Caki2 (cell line): ENCODE data around the gene CCR7. TPM values are rescaled to one million over a fixed set of nuclear protein-coding genes. Genes with fewer than 3 reads are reported as not detected.

Experiments used
- DNase-seq: peaks from one replicate; pipeline ENCODE4 v3.0.0-alpha.2; 2015; ENCODE audit warnings: low read depth
- in situ Hi-C: cut with HindIII; loops from 2 replicates; pipeline ENCODE4 v1.10.0; 2016; ENCODE audit warnings: low sequenced_read_pairs, low pct_unique_long_range_greater_than_20kb, mixed read lengths
- total RNA-seq: library from RNA; depleted of rRNA; stranded (reverse); fragments of >200 nt; shearing (Covaris generic); gene quantifications from 2 replicates; pipeline ENCODE4 v1.2.3, GENCODE V29; 2014; ENCODE audit warnings: low replicate concordance

CCR7 gene
- total RNA-seq, 1 experiment from 2014 or later: not detected

DNA sequence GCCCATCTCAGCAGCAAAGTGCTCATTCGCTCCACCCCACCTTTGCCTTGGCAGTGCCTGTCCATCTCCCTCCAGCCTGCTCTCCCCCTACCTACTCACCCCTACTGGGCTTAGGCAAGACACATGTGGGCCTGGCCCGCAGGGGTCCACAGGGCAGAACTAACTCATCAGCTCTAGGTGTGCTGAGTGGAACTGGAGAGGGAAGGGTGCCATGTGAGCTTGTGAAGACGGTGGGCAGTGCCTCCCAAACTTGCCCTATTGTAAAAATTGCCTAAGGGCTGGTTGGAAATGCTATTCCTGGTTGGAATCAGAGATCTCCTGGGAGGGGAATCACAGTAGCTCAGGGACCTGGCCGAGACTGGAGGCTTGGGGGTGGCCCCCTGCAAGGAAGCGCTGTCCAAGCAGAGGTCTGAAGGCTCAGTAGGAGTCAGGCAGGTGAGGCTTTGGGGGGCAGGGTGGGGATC, 34.7 kb downstream of the CCR7 start:
- in situ Hi-C loops: loop anchor here (10.0 kb wide), 1 partner anchor 106 kb away; no protein-coding TSS in a partner anchor
- DNase-seq: no peak

DNA sequence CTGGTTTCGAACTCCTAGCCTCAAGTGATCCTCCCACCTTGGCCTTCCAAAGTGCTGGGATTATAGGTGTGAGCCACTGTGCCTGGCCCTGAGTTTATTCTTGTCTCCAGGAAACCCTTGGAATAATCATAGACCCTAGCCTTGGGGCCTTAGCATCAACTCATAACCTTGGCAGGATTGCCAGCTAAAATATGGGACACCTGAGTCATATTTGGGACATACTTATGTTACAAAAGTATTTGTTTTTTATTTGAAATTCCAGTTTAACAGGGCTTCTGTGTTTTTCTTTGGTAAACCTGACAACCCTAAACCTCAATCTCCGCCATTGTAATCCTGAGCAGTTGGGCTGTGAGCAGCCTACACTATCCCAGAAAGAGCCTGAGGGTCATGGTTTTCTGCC, 35.3 kb downstream of the CCR7 start:
- no peak for DNase-seq
- in situ Hi-C loops: loop anchor here (10.0 kb wide), 1 partner anchor 105 kb away; no protein-coding TSS in a partner anchor

DNA sequence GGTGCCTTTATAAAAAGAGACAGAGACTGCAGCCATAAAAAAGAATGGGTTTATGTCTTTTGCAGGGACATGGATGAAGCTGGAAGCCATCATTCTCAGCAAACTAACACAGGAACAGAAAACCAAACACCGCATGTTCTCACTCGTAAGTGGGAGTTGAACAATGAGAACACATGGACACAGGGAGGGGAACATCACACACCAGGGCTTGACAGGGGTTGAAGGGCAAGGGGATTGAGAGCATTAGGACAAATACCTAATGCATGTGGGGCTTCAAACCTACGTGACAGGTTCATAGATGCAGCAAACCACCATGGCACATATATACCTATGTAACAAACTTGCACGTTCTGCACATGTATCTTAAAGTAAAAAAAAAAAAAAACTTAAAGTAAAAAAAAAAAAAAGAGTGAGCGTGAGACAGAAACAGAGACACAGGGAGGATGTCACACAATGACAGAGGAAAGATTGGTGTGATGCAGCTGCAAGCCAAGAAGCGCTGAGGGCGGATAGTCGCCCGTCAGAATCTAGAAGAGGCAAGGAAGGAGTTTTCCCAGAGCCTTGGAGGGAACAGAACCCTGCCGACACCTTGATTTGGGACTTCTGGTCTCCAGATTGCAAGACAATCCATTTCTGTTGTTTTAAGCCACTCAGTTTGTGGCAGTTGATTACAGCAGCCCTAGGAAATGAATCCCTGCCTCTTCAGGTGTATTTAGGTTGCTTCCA, 36.4 kb downstream of the CCR7 start:
- no peak for DNase-seq
- in situ Hi-C loops: no loop called here

DNA sequence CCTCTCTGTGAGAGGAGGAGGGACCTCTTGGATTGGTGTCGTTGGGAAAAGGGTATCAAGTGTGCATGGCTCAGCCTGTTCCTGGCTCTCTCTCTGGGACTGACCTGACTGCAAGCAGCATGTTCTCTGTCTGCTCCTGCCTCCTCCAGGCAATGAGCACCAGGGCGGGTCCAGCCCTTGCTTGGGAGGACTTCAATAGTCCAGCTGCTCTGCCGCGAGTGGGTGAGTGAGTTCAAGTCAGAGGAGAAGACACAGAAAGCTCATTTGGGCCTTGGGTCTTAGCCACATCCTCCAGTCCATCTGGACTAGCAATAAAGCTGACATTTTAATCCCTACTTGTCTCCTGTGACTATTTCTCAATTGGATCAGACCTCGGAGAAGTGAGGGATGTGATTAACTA, 38.6 kb downstream of the CCR7 start:
- in situ Hi-C loops: no loop called here
- DNase-seq: no peak

DNA sequence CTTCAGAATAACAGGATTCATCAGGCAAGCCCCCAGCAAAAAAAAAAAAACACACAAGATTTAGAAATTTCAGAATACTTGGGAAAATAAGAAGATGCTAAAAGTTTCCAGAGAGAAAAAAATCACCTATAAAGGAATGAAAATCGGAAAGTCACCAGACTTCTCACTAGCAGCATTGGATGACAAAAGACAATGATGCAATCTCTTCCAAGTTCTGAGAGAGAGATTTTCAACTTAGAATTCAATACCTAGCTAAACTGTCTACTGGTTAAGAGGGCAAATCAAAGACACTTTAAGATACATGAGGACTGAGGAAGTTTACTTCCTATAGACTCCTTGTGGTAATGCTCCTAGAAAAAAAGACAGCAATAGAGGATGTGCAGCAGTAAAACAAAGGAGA, 40.0 kb downstream of the CCR7 start:
- no peak for DNase-seq
- in situ Hi-C loops: no loop called here

DNA sequence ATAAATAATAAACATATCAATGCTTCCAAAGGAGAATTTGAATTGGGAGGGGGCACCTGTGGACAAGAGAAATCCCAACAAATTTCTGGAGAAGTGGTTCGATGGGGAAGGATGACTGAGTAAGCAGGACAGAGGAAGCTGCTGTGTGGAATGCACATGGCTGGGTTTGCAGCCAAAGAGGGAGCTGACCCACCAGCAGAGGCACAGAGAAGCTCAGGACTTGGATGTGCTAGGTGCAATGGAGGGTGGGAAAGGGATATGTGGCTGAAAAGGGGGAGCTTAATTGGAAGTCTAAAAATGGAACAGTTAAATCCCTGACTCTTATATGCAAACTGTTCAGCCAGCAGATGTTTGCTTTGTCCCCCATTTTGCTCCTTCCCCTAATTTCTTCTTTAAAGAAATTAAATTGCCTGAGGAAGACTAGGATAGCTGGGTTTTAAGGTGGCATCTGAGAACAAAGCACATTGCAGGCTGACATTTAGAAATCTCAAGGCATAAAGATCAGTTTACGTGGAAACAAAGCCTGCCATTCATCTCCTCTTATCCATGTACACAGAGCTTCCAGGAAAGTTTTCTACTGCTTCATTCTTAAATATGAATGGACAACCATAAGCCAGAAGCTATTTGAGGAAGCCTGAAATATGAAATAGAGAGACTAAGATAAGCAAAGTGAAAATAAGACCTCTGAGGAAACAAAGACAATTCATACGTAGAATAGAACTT, 40.9 kb downstream of the CCR7 start:
- in situ Hi-C loops: no loop called here
- DNase-seq: no peak

DNA sequence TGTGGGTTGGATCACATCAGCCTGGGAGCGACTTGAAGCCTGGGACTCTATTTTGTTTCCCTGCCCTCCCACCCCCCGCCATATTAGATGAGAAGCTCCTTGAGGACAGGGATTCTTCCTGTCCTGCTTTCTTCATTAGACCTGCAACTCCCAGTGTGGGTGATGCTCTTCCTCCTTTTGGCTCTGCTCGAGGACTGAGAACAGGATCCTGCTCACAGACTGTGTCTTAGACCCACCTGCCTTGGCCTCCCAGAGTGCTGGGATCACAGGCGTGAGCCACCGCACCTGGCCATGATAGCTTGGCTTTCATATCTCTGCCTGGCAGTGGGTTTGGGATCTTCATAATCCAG, 42.3 kb downstream of the CCR7 start:
- in situ Hi-C loops: no loop called here

DNA sequence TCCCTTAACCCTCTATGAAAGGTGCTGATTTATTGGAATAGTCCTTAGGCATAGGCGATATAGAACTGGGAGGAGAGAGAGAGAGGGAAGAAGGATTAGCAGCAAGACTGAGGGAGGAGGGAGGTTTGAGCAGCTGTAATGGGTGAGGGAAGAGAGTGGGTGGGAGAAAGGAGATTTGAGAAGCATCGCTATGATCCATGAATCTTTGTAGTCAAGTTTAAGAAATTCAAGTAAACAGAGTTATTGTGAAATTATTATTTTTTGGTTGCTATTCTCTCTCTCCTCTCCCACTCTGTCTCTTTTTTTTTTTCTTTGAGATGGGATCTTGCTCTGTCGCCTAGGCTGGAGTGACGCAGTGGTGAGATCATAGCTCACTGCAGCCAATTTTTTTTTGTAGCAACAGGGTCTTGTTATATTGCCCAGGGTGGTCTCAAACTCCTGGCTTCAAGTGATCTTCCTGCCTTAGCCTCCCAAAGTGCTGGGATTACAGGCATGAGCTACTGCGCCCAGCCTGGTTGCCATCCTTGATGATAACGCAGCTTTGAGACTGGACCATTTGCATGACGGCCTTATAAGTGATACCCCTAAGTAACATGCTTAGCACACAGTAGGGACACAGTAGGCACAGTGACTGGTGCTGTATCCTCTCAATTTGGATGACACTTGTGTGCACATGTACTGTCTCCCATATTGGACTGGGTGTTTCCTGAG, 42.9 kb downstream of the CCR7 start:
- in situ Hi-C loops: no loop called here

More for the DNA sequence above, 42.3 kb downstream of the CCR7 start:
- no peak for DNase-seq

DNA sequence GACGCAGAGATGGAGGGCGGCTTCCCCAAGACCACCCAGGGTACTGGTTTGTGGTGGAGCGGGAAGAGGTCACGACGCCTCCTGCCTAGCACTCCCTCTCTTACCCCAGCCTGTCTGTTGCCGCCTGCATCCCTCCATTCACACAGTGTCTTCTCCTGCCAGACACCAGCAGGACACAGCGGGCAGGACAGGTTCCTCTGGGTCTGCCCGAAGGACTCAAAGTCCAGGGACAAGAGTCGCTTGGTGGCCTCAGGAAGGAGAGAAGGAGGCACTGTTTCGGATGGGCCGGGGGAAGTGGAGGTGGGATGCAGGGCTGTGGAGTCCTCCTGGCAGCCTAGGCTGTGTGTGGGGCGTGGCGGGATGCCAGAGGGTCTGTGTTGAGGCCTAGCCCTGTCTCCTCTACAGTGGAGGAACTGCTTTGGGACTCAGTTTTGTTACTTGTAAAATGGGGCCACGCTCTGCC, 44.2 kb downstream of the CCR7 start:
- in situ Hi-C loops: no loop called here
- no peak for DNase-seq

More for the DNA sequence above, 42.9 kb downstream of the CCR7 start:
- no peak for DNase-seq

DNA sequence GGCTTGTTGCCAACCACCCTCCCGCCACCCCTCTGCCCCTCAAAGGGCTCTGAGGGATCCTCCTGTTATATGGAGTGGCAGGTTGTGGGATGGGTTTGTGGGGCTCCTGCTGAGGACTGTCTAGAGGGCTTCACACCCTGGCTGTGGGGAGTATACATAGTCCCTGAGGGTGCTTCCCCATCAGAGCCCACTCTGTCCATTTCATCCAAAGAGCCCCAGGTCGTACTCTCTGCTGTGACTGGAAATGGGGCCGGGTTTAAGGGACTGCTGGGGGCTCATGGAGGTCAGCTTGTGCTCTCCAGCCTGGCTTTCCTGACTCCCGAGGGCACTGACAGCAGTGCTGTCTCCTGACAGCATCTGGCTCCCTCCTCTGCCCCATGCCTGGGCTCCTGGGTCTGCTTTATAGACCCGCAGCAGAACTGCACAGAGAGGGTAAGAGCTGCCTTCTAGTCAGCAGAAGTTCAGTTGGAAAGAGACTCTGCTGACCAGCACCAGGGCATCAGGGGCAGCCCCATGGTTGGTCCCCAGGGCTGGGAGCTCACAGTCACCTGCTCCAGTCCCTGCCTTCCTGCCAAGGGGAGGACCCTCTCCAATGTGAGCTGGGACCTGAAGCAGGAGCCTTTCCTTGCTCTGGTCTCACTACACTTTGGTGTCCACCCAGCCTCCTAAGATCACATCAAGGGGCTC, 46.0 kb downstream of the CCR7 start:
- in situ Hi-C loops: no loop called here
- no peak for DNase-seq

DNA sequence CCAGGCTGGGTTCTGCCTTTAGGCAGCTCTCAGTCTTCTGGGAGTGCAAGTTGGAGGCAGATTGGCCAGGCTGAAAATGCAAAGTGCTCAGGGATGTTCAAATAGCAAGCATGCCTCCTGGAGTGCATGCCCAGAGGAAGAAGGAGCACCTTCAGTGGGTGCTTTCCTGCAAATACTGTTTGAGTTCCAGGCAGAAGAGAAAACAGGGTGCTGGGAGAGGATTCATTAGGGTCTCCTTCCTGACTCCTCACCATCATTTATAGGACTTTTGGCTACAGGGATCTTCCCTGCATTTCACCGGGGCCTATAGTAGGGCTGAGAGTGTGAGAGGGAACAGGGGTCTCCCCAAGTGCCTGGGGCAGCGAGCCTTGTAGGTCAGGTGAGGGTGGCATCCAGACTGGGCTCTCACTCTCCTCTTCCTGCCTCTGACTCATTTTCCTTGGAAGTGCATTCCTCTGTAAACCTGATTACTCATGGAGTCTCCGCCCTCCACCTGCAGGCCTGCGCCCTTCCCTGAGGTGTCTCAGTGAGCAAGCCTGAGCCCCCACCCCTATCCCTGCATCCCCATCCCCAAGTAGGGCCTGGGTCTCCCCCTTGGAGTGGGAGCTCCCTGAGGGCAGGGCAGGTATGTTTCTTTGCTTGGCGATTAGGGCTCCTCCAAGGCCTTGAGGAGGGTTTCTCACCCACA, 46.7 kb downstream of the CCR7 start:
- in situ Hi-C loops: no loop called here
- DNase-seq: peak; percentile 58

DNA sequence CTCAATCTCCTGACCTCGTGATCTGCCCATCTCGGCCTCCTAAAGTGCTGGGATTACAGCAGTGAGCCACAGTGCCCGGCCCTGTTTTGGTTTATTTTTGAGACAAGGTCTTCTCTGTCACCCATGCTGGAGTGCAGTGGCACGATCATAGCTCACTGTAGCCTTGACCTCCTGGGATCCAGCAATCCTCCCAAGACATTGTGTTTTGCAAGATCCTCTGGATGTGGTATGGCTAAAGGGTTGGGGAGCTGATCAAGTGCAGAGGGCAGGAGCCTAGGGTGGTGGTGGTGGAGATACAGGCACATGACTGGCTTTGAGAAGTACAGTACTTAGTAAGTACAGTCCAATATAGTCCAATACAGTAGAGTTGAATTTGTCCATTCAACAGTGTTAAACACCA, 47.3 kb downstream of the CCR7 start:
- DNase-seq: no peak
- in situ Hi-C loops: no loop called here

DNA sequence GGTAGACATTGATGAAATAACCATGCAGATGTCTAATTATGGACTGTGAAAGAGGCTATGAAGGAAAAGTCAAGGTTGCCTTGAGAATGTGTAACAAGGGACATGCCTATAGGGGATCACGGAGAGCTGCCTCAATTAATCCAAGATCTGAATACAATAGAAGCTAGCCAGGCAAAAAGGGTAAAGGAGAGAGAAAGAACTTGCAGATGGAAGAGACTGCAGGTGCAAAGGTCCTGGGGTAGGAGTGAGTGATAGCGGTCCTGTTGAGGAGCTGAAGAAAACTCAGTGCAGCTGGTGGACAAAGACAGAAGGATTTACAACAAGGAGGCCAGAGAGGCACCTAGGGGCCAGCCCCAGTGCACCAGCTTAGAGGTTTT, 48.0 kb downstream of the CCR7 start:
- DNase-seq: no peak
- in situ Hi-C loops: no loop called here

DNA sequence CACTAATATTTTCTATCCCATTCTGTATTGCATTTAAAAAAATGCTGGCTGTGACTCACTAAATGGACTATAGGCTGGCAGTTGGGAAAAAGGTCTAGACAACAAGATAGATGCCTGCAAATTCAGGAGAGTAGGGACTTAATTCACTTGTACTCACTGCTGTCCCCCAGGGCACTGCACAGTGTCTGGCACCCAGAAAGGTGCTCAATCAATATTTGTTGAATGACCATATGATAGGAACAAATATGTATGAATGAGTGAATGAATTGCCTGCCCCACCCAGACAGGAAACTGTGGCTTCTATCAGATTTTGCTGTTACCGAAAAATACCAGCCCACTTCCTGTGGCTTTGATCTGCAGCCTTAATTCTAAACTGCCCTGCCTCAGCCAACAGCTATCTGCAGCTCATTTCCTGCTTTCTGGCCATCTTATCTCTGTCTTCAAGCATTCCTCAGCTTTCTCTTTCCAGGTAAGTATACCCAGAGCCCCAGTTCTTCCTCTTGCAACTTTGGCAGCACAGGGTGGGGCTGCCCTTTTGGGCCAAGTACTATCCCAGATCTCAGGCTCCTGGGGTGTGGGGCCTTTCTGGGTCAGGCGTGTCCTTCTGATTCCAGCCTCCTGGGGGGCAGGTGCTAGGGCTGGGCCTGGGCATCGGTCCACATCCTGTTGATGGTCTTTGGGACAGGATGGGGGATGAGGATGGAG, 48.5 kb downstream of the CCR7 start:
- in situ Hi-C loops: no loop called here
- no peak for DNase-seq

DNA sequence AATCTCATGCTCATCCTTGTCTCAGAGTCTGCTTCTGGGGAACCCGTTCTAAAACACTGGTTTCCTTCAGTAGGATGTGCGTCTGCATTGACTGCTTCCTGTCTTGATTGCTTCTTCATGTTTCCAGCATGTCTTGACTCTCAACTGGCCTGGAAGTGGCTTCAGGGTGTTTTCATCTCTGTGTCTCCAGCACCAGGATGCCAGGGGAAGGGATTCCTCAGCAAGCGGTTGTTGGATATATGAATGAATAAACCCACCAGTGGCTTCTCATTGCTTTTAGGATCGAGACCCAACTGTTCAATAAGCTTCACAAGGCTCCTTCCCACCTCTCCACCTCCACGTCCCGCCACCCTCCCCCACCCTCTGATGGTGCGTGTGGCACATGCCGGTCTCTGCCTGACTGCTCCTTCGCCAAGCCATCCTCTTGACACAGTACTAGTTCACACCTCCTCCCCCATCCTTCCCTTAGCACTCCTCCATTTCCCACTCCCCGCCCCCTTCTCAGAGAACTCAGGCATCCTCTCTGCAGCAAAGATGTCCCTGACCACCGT, 49.7 kb downstream of the CCR7 start:
- in situ Hi-C loops: no loop called here
- no peak for DNase-seq

DNA sequence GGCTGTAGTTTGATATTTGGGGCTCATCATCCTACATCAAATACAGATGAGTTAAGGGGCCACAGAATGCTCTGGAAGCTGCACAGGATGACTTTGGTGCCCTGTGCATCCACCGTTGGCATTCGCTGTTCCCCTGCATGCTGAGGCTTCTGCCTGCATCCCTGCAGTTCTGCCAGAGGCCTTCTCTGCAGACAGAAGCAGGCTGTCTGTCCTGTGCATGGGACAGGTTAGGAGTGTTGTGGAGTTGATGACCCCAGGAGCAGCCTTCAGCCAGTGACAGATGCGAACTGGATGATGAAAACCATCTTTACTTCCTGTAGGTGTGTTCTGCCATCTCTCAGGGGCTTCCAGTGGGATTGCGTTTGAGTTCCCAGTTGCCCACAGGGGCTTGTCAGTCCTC, 50.3 kb downstream of the CCR7 start:
- no peak for DNase-seq
- in situ Hi-C loops: no loop called here
